Measurements from ENCODE around the gene DENND1B. TPM values are rescaled to one million over a fixed set of nuclear protein-coding genes. Genes with fewer than 3 reads are reported as not detected.

Gene DENND1B
- total RNA-seq, 3 donors from 2014 or later, result 10.1 to 54.7 (median 29.8) TPM

- intact Hi-C loops (cut with DNase I; ENCODE audit: low total_unique reads), result no loop called here
- no peaks in the 10 kb centered on the region for H3K27me3 ChIP-seq
- DNase-seq (ENCODE audit: low spot score in 2 of 2), result no peak
- H3K4me3 ChIP-seq, result no peak overlapping the region
- TF ChIP-seq POLR2A (IDR thresholded peaks at IDR 0.05), result no peak
- no peak for TF ChIP-seq CTCF (IDR thresholded peaks at IDR 0.05)
- TF ChIP-seq POLR2AphosphoS5 (IDR thresholded peaks at IDR 0.05), result no peak
- H3K36me3 ChIP-seq, result no peaks in the 10 kb centered on the region
- H3K27ac ChIP-seq, result no peak overlapping the region
- peaks cover 0 to 5% of the 10 kb centered on the region in 2 donors for H3K4me1 ChIP-seq
- H3K9me3 ChIP-seq, result no peaks in the 10 kb centered on the region
These were observed 5.0 kb downstream of the DENND1B start for GRCh38 chr1:197770243-197770642.

GRCh38 chr1:197769287-197769686 is 6.0 kb downstream of the DENND1B start:
- H3K9me3 ChIP-seq, result no peaks in the 10 kb centered on the region
- no peaks in the 10 kb centered on the region for H3K27me3 ChIP-seq
- H3K36me3 ChIP-seq, result no peaks in the 10 kb centered on the region
- intact Hi-C loops (cut with DNase I; ENCODE audit: low total_unique reads), result no loop called here
- H3K27ac ChIP-seq, result no peak overlapping the region
- DNase-seq (ENCODE audit: low spot score in 2 of 2), result no peak
- peaks cover 0 to 5% of the 10 kb centered on the region in 2 donors for H3K4me1 ChIP-seq
- H3K4me3 ChIP-seq, result no peak overlapping the region
- no peak for TF ChIP-seq POLR2A (IDR thresholded peaks at IDR 0.05)
- TF ChIP-seq POLR2AphosphoS5 (IDR thresholded peaks at IDR 0.05), result no peak

GRCh38 chr1:197768014-197768805 is 7.1 kb downstream of the DENND1B start:
- intact Hi-C loops (cut with DNase I; ENCODE audit: low total_unique reads), result no loop called here
- H3K4me3 ChIP-seq, result peak overlapping the region in 1 of 3 donors; percentile 5
- DNase-seq (ENCODE audit: low spot score in 2 of 2), result no peak

GRCh38 chr1:197763769-197764168 is 11.5 kb downstream of the DENND1B start:
- Histone ChIP-seq H3K4me3 (no peak overlapping the region), H3K4me1 (no peaks in the 10 kb centered on the region), H3K36me3 (no peaks in the 10 kb centered on the region), H3K27ac (no peak overlapping the region), H3K27me3 (no peaks in the 10 kb centered on the region), H3K9me3 (no peaks in the 10 kb centered on the region)
- TF ChIP-seq POLR2A (IDR thresholded peaks at IDR 0.05) (no peak), CTCF (IDR thresholded peaks at IDR 0.05) (no peak), POLR2AphosphoS5 (IDR thresholded peaks at IDR 0.05) (no peak)
- DNase-seq (ENCODE audit: low spot score in 2 of 2), result no peak
- intact Hi-C loops (cut with DNase I; ENCODE audit: low total_unique reads), result no loop called here

More at GRCh38 chr1:197768014-197768805, 7.1 kb downstream of the DENND1B start:
- Histone ChIP-seq H3K36me3 (no peaks in the 10 kb centered on the region), H3K4me1 (peaks cover 0 to 3% of the 10 kb centered on the region in 2 donors), H3K9me3 (no peaks in the 10 kb centered on the region), H3K27me3 (no peaks in the 10 kb centered on the region), H3K27ac (peak overlapping the region; percentile 29 to 48)
- TF ChIP-seq POLR2AphosphoS5 (IDR thresholded peaks at IDR 0.05) (no peak), CTCF (IDR thresholded peaks at IDR 0.05) (no peak), POLR2A (IDR thresholded peaks at IDR 0.05) (no peak)

GRCh38 chr1:197763307-197763706 is 12.0 kb downstream of the DENND1B start:
- Histone ChIP-seq H3K27ac (no peak overlapping the region), H3K4me3 (no peak overlapping the region), H3K4me1 (no peaks in the 10 kb centered on the region), H3K27me3 (no peaks in the 10 kb centered on the region), H3K36me3 (no peaks in the 10 kb centered on the region), H3K9me3 (no peaks in the 10 kb centered on the region)
- intact Hi-C loops (cut with DNase I; ENCODE audit: low total_unique reads), result no loop called here
- no peak for DNase-seq (ENCODE audit: low spot score in 2 of 2)
- TF ChIP-seq POLR2A (IDR thresholded peaks at IDR 0.05), result no peak
- no peak for TF ChIP-seq CTCF (IDR thresholded peaks at IDR 0.05)
- no peak for TF ChIP-seq POLR2AphosphoS5 (IDR thresholded peaks at IDR 0.05)

Data from breast epithelium (tissue), 4 donors.